HG03521 (cell line): ENCODE data around the gene CD2.

Experiments
- ATAC-seq: cut with Tn5 transposase; IDR thresholded peaks from one replicate; pipeline ENCODE4 v1.9.1; 2021; ENCODE audit warnings: mild to moderate bottlenecking, moderate library complexity; ENCODE audit not compliant: unreplicated experiment

Gene CD2

DNA sequence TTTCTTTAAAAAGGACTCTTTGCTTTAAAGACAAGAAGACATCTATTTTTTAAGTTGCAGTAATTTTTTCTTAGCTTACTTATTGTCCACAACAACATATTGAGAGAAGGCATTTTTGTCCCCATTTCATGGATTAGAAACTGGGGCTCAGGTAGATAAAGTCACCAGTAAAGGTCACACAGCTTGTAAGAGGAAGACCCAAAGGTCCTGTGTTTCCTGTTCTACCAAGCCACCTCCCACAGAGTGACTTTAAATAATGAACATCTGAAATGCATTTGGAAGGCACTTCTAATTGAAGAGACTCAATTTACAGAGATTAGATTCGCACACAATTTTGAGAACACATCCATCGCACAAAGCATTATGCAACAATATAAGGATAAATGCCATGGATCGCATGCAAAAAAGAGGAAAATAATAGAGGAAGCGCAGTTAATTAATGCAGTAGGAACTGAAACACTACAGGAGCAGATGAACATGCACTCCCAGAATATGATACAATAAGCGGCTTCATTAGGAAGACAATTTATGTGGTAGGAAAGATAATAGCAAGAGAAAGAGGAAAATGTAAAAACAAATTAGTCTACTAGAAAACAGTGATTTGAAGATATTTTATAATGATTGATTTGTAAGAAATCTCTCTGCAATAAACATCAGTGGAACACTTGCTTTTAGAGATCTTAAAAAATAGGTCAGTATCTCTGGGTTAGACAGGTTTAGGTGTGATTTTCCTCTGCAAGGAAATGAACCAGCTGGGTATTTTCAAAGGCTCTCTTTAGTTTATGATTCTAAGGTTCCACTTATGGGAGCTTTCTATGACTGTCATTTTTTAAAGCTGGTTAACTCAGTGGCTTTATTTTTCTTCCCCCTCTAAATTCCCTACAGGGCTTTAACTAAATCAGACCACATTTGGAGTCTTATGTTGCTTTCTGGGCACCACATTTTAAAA, 27.1 kb upstream of the CD2 start:
- no peak for ATAC-seq

- ATAC-seq: no peak
Measured at GRCh38 chr1:116731439-116731838, 22.8 kb upstream of the CD2 start.

GRCh38 chr1:116732726-116733125, 21.5 kb upstream of the CD2 start:
- no peak for ATAC-seq

DNA sequence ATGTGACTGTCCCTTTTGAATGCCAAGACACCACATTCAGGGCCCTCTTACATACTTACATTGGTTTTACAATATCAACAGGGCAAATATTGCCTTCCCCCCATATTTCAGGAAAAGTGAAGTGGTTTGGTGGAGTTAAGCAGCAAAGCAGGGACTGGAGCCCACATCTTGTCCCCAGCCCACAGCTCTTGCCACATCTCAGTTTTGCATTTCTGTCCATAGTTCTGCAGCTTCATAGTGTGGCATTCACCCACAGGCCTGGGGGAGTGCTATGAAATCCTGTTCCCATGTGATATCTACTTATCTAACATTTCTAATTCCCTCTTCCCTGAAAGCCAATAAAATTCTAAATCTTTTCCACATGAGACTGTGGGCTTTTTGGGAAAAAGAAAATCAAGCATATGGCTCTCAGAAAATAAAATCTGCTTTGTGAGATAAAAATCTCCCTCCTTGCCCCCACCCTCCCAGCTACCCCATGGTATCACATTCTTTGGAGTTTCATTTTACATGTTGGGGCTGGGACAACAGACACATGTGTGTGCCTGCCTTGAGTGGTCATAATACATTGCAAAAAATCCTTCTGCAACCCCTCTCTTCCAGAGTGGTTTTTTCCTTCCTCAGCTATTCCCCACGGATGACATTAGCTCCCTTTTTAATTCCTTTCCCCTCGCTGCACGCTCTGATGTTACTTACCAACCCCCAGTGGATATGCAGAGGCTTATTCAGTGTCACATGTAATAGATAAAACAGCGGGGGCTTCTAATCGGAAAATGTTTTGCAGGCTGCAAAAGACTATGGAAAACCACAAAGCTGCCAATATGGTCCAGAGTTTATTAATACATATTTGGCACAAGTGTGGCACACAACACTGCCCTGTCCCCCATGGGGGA, 20.5 kb upstream of the CD2 start:
- ATAC-seq: no peak

DNA sequence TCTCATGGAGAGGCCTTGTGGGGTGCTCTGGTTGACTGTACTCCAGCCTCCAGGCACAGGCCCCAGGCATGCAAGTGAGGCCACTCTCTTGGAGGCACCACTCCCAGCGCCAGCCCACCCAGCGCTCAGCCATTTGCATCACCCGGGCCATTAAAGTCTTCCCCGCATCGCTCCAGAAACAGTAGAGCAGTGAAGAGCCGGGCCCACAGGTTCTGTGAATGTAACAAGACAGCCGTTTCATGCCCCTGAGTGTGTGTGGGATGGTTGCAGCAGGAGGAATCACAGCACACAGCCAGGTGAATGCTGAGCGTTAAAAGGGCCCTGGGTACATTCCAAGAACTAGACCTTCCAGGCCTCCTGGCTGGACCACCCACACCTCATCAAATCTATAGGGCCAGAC, 19.0 kb upstream of the CD2 start:
- ATAC-seq: no peak

DNA sequence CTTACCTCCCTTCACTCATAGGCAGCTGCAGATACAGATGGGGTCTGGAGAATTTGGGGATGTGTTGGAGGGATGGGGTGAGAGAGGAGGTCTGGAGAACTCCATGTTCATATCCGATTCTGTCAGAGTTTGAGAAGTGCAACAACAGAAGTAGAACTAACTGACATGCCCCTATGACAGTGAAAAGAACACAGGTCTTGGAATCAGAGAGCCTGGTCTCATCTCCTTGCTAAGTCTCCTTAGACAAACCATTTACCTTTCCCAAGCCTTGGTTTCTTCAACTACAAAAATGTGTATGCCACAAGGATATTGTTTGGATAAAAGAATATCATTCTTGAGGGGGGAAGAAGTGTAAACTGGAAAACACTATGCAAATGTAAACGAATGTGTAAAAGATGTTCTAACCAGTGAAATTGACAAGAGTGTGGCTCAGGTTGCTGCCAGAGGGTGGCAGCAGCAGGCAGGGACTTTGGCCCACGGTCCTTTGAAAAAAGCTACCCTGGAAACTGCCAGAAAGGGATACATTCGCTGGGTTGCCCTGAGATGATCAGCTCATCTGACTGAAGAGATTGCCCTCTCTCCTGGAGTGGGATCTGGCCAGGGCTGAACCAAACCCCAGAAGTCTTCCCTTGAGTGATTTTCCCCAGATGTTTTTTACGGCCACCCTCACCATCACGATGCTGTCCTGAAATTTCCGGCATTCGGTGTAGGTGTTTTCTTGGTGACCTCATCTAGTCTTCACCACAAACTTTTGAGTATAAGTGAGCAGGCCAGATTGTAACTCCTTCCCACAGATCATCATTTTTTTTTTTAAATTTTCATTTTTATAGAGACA, 17.0 kb upstream of the CD2 start:
- ATAC-seq: no peak

GRCh38 chr1:116737855-116738321, 16.3 kb upstream of the CD2 start:
- no peak for ATAC-seq

GRCh38 chr1:116738673-116739370, 15.4 kb upstream of the CD2 start:
- ATAC-seq: no peak

DNA sequence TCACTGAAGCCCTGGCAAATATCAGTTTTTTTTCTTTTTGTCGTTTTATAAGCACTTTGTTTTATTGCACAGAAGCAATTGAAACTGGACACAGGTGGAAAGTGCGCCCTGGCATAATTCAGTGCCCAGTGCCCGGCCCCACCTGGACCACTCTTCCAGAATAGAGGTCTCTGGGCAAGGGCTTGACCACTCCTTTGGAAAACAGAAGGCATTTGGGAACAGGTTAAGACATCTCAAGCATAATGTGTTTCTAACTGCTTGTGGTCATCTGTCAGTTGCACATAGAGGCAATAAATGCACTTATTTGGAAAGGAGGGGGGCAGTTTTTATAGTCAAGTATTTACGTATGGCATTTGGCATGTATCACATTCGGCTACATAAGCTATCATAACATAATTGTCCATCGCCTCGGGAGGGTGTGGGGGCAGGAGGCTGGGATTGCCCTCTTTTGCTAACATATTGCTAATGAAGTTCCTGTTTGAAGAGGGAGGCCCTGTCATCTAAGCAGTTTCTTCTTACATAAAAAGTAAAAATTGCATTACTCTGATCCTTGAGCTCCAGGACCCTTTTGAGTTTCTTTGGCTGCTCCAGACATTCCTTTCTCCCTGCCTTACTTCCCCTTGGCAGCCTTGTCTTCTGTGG, 14.7 kb upstream of the CD2 start:
- no peak for ATAC-seq

DNA sequence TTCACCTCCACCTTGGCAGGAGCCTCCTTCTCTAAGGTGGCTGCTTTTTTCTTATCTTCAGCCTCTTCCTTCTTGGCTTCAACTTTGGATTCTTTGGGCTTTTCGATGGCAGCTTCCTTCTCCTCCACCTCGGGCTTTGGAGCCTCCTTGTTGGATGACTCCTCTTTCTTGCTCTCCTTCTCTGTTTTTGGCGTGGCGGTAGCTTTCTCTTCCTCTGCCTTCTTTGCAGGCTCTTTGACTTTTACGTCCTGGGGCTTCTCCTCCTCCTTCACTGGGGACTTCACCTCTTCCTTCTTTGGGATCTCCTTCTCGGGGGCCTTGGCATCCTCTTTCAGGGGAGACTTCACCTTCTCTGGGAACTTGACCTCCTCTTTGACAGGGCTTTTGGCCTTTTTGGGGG, 13.9 kb upstream of the CD2 start:
- ATAC-seq: no peak

- no peak for ATAC-seq
Measured at GRCh38 chr1:116740746-116741145, 13.5 kb upstream of the CD2 start.

DNA sequence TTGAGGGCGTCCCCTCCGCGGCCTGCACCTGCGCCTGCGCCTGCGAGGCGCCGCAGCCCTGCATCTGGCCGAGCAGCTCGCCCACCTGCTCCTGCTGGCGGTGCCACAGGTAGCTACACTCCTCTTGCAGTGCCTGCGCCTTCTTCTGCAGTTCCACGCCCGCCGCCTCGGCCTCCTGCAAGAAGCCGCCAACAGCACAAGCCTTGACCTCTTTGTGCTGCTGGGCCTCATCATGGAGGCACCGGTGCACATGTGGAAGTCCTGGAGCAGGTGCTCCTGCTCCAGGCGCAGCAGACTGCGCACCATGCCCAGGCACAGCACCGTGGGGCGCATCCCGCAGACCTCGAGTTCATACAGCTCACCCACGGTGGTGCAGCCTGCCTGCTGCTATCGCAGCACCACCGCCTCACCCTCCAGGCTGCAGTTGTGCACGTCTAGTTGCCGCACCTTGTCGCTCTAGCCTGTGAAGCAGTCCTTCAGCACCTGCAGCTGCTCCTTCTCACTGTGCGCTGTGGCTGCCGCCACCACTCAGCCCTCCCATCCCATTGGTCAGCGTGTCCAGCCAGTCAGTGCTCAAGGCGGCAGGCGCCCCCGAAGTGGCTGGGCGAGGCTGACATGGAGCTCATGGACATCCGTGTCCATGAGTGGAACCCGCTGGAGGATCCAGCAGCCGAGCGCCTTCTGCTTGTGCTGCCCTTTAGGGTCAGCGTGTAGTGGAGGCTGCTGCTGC, 12.2 kb upstream of the CD2 start:
- ATAC-seq: no peak

DNA sequence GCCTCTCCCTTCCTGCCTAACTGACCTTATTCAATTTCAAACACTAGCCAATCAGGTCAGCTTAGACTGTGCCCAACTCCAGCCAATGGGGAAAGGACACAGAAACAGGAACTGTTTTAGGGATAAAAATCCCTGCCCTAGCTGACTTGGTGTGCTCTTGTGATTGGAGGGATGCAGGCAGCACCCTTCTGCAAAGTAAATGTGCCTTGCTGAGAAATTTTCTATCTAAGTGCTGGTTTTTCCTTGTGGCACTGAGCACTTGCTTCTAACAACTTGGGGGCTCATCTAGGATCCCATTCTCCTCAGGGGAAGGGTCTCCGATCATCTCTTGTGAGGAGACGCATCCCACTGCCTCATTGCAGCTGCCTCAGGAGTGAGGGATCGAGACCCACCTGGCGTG, 10.7 kb upstream of the CD2 start:
- ATAC-seq: no peak

- ATAC-seq: no peak
Measured at GRCh38 chr1:116748272-116748671, 6.0 kb upstream of the CD2 start.

DNA sequence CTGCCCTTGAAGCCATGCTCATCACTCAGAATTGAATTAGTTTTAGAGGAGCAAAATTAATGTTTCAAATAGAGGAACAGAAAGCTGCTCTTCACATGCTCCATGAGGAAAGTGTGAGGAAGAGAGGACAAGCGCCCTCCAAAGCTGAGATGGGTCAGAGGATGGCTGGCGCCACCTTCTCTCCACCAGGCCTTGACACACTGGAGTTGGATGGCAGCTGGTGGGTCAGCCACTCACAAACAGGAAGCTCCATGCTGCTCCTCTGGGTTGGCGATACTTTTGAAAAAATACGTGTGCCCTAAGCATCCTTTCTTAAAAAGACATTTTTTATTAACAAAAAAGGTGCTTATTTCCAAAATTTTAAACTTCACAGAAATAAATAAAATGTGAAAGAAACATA, 3.1 kb upstream of the CD2 start:
- no peak for ATAC-seq

- ATAC-seq: no peak
Measured at GRCh38 chr1:116751621-116752020, 2.6 kb upstream of the CD2 start.

- ATAC-seq: no peak
Measured at GRCh38 chr1:116753312-116753711, 918 bp upstream of the CD2 start.

GRCh38 chr1:116755066-116755465, 836 bp downstream of the CD2 start:
- no peak for ATAC-seq

GRCh38 chr1:116755681-116756080, 1.5 kb downstream of the CD2 start:
- ATAC-seq: no peak
